Skeletal muscle tissue (tissue), 4 donors: ENCODE measurements around the gene SPATA32. TPM values are rescaled to one million over a fixed set of nuclear protein-coding genes. Genes with fewer than 3 reads are reported as not detected.

Experiments
- H3K27ac ChIP-seq: one replicate; pipeline ENCODE4 v1.7.0; 2013; ENCODE audit warnings: mild to moderate bottlenecking, low read depth, low read length, inconsistent platforms
- H3K27me3 ChIP-seq, 3 donors: one replicate each; pipeline ENCODE4 v1.7.0; 2013; ENCODE audit warnings: low read length in 3 of 3; ENCODE audit not compliant: control insufficient read depth in 3 of 3, insufficient read depth in 3 of 3
- H3K36me3 ChIP-seq, 3 donors: one replicate each; pipeline ENCODE4 v1.7.0; 2013; ENCODE audit warnings: low read length in 3 of 3; ENCODE audit not compliant: control insufficient read depth in 3 of 3, insufficient read depth in 3 of 3
- H3K4me1 ChIP-seq, 3 donors: one replicate each; pipeline ENCODE4 v1.7.0; 2013; ENCODE audit warnings: low read length in 3 of 3, mild to moderate bottlenecking in 3 of 3; ENCODE audit not compliant: control insufficient read depth in 3 of 3, insufficient read depth in 3 of 3
- H3K4me3 ChIP-seq, 3 donors: one replicate each; pipeline ENCODE4 v1.7.0; 2013; ENCODE audit warnings: low read length in 3 of 3
- H3K9ac ChIP-seq, 3 donors: one replicate each; pipeline ENCODE4 v1.7.0; 2013; ENCODE audit warnings: low read length in 3 of 3, mild to moderate bottlenecking in 3 of 3, moderate library complexity in 2 of 3, low read depth in 1 of 3
- H3K9me3 ChIP-seq, 3 donors: one replicate each; pipeline ENCODE4 v1.7.0; 2013; ENCODE audit warnings: low read length in 3 of 3; ENCODE audit not compliant: control insufficient read depth in 3 of 3
- total RNA-seq: library from RNA; depleted of rRNA; stranded (reverse); fragments of >200 nt; gene quantifications from one replicate; pipeline ENCODE4 v1.2.3, GENCODE V29; 2014
- donor health status: Osteomylitis.

Gene SPATA32
- total RNA-seq, 1 donor from 2014 or later = not detected

GRCh38 chr17:45226576-45226975, 35.3 kb downstream of the SPATA32 start:
- no peaks in the 10 kb centered on the region for H3K36me3 ChIP-seq
- H3K9me3 ChIP-seq = no peaks in the 10 kb centered on the region
- peak overlapping the region in 1 of 3 donors; percentile 1 for H3K4me3 ChIP-seq
- peaks cover 0 to 4% (median 0%) of the 10 kb centered on the region in 3 donors for H3K27me3 ChIP-seq
- H3K27ac ChIP-seq = peak overlapping the region; percentile 84
- peaks cover 56 to 72% (median 59%) of the 10 kb centered on the region in 3 donors for H3K4me1 ChIP-seq
- H3K9ac ChIP-seq = peak overlapping the region in 2 of 3 donors; percentile 33 to 50

DNA sequence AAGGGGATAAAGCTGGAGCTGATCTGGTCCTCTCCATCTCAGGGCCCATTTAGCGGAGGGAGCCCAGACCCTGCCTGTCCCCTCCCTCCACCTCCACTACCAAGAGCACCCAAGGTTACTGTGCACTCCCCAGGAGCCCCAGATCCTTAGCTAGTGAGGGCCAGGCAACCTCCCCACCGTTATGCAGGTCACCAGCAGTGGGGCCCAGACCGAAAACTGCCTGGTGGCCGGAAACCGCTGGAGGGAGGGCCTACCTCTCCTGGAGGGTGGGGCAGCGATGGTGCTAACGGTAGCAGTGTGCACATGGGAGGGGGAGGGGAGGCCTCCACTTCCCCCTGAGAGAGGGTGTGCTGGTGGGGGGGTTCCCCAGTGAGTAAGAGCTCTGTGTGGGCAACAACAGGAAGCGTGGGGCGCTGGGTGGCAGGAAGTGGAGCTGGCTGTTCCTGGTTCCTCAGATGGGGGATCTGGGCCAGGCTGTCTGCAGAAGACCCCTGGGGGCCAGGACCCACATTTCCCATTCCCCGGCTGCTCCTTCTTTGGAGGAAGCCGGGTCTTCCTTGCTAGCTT, 35.8 kb downstream of the SPATA32 start:
- H3K9ac ChIP-seq = peak overlapping the region in 2 of 3 donors; percentile 8 to 50
- no peaks in the 10 kb centered on the region for H3K9me3 ChIP-seq
- no peaks in the 10 kb centered on the region for H3K36me3 ChIP-seq
- peaks cover 0 to 7% (median 0%) of the 10 kb centered on the region in 3 donors for H3K27me3 ChIP-seq
- H3K4me3 ChIP-seq = no peak overlapping the region
- peak overlapping the region; percentile 84 for H3K27ac ChIP-seq
- peaks cover 55 to 75% (median 59%) of the 10 kb centered on the region in 3 donors for H3K4me1 ChIP-seq

DNA sequence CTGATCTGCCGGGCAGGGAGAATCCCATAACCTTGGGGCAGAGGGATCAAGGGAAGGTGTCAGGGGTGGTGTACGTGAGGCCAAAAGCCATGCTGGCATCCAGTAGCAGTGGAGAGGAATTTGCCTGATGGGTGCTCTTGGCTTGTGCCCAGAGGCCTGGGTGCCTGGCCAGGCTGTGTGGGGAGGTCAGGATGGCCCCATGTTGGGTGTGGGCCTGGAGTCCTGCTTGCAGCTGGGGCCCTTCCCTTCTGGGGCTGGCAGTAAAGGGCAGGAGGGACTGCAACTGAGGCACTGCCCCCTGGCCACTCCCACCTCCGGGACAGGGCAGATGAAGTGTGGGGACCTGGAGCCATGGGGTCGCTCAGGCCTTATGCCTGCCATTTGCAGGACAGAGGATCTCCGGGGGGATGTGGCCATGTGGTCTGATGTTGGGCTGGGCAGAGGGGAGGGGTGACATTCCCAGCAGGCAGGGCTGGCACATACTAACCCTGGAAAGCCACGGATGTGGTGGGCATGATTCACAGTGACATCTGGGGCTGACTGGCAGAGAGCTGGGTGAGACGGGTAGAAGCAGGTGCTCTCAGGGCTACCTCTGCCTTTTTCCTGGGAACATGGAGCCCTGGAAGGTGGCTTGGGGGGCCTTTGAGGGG, 36.7 kb downstream of the SPATA32 start:
- Histone ChIP-seq H3K4me1 (peaks cover 48 to 72% (median 52%) of the 10 kb centered on the region in 3 donors), H3K36me3 (no peaks in the 10 kb centered on the region), H3K9ac (peak overlapping the region; percentile 40 to 47 (median 45)), H3K4me3 (no peak overlapping the region), H3K27ac (peak overlapping the region; percentile 40), H3K27me3 (peaks cover 0 to 12% (median 0%) of the 10 kb centered on the region in 3 donors), H3K9me3 (no peaks in the 10 kb centered on the region)

DNA sequence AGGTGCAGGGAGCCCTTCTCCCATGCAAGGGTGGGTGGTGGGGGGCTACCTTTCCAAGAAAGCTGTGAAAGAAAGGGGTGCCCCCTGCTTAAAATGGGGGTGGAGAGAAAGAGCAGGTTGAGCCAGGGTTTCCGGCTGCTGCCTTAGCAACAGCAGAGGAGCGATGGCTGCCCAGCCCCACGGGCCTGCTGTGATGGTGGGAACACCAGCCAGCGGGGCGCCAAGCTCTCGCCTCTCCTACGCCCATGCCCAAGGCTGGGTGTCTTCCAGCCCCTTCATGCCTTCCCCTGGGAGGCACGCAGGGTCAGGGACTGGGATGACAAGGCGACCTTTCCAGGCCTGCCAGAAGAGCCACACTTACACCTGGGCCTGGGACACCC, 37.2 kb downstream of the SPATA32 start:
- Histone ChIP-seq H3K4me1 (peaks cover 43 to 67% (median 47%) of the 10 kb centered on the region in 3 donors), H3K9ac (peak overlapping the region in 1 of 3 donors; percentile 2), H3K27me3 (peaks cover 0 to 12% (median 0%) of the 10 kb centered on the region in 3 donors), H3K4me3 (peak overlapping the region in 1 of 3 donors; percentile 20), H3K9me3 (no peaks in the 10 kb centered on the region), H3K27ac (no peak overlapping the region), H3K36me3 (no peaks in the 10 kb centered on the region)

DNA sequence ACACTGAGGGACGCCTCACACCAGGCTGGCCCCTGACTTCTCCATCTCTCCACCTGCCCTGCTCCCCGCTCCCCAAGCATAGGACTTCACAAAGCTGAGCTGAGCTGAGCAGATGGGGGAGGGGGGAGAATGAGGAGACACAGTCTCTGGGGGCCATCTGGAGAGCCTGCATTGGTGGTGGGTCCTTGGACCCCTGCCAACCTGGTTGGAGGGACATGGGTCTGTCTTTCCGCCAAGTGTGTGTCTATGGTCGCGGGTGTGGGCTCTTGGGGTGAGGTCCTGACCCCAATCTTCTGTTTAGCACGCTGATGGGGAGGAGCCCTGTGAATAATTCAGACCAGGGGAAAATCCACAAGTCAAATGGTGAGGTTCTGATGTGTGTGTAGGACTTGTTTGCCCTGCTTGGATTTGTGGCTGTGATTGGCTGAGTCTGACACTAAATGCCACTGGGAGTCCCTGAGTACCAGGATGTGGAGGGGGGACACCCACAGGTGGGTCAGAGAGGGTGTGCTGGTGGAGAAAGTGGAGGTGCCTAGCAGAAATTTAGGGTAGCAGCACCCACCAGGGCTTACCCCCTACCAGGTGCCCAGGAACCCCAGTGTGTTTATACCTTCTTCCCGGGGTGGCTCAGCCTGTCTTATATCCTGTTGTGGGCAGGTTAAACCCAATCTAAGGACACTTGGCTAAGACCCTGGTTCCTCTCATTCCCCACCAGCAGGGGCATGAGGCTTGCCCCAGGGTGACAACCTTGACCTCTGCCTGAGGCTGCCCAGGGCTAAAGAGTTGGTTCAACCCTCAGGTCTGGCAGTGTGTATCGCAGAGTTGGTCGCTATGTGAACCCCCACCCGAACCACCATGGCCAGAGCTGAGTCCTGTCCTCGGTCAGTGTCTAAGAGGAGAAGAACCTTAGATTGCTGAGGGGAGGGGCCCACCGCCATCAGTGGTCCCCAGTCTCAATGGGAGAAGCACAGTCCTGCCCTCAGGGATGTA, 38.1 kb downstream of the SPATA32 start:
- no peaks in the 10 kb centered on the region for H3K36me3 ChIP-seq
- H3K4me3 ChIP-seq = peak overlapping the region in 2 of 3 donors; percentile 22 to 30
- H3K27me3 ChIP-seq = peaks cover 0 to 12% (median 0%) of the 10 kb centered on the region in 3 donors
- peak overlapping the region in 1 of 3 donors; percentile 3 for H3K9ac ChIP-seq
- peaks cover 41 to 59% (median 44%) of the 10 kb centered on the region in 3 donors for H3K4me1 ChIP-seq
- H3K9me3 ChIP-seq = no peaks in the 10 kb centered on the region
- no peak overlapping the region for H3K27ac ChIP-seq

DNA sequence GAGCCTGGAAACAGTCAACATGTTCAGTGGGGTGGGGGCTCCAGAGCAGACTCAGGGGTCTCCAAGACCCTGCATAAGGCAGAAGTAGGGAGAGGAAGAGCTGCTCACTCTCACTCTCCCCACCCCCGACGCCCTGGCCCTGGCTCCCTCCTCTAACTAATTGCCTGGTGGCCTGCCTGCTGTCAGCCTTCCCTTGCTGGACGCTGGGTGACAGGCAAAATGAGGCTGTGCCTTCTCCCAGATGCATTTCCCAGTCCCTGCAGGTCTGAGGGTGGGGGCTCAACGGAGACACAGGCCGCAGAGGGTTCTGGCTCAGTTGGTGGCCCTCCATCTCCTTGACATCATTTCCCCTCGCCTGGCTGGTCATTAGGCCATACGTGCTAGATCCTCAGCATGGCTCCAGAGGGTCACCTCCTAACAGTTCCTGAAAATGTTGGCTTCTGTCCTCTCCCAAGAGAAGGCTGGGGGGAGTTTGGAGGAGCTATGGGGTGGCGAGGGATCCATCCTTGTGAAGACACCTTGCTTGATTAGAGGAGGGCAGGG, 38.8 kb downstream of the SPATA32 start:
- Histone ChIP-seq H3K9me3 (no peaks in the 10 kb centered on the region), H3K36me3 (no peaks in the 10 kb centered on the region), H3K4me1 (peaks cover 33 to 51% (median 36%) of the 10 kb centered on the region in 3 donors), H3K27me3 (peaks cover 0 to 12% (median 0%) of the 10 kb centered on the region in 3 donors), H3K27ac (peak overlapping the region; percentile 25), H3K9ac (peak overlapping the region in 1 of 3 donors; percentile 38), H3K4me3 (peak overlapping the region; percentile 35 to 51 (median 48))

DNA sequence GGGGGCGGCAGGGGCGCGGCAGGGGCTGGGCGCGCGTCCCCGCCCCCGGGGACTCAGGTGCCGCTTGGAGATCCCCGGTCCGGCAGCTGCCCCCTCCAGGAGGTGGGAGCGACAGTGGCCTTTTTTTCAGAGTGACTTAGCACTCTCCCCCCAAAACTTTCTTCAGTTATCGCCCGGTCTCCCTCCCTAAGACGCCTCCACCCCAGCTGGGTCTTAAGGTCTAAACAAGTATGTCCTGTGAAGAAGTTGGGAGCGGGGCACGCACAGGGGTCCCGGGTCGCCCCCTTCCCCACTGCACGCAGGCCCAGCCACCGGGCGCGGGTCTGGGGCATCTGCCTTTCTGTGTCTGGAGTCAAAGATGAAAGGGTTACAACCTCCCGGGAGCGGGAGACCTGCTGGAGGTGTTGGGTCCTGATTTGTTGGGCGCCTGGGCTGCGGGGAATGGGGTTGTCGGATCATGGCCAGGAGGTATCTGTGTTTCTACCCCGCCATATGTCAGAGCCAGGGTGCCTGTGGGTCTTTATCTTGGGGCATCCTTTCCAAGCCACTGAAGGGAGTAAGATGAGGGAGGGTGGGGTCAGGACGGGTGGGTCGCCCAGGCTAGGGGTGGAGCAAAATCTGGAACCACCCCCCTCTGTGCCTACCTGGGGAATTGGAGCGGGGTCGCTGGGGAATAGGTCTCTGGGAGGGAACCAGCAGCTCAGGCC, 39.5 kb downstream of the SPATA32 start:
- Histone ChIP-seq H3K4me3 (peak overlapping the region; percentile 48 to 54 (median 51)), H3K9ac (peak overlapping the region in 2 of 3 donors; percentile 38 to 50), H3K27ac (peak overlapping the region; percentile 25), H3K36me3 (no peaks in the 10 kb centered on the region), H3K9me3 (no peaks in the 10 kb centered on the region), H3K27me3 (peaks cover 0 to 12% (median 0%) of the 10 kb centered on the region in 3 donors), H3K4me1 (peaks cover 27 to 45% (median 30%) of the 10 kb centered on the region in 3 donors)

- Histone ChIP-seq H3K27me3 (peaks cover 0 to 12% (median 0%) of the 10 kb centered on the region in 3 donors), H3K36me3 (no peaks in the 10 kb centered on the region), H3K9ac (peak overlapping the region in 1 of 3 donors; percentile 50), H3K27ac (no peak overlapping the region), H3K9me3 (no peaks in the 10 kb centered on the region), H3K4me1 (peaks cover 23 to 40% (median 25%) of the 10 kb centered on the region in 3 donors), H3K4me3 (peak overlapping the region in 1 of 3 donors; percentile 54)
These were observed 39.9 kb downstream of the SPATA32 start for GRCh38 chr17:45222014-45222288.
